Measurements from ENCODE around the gene ZFAND3.

Gene ZFAND3

DNA sequence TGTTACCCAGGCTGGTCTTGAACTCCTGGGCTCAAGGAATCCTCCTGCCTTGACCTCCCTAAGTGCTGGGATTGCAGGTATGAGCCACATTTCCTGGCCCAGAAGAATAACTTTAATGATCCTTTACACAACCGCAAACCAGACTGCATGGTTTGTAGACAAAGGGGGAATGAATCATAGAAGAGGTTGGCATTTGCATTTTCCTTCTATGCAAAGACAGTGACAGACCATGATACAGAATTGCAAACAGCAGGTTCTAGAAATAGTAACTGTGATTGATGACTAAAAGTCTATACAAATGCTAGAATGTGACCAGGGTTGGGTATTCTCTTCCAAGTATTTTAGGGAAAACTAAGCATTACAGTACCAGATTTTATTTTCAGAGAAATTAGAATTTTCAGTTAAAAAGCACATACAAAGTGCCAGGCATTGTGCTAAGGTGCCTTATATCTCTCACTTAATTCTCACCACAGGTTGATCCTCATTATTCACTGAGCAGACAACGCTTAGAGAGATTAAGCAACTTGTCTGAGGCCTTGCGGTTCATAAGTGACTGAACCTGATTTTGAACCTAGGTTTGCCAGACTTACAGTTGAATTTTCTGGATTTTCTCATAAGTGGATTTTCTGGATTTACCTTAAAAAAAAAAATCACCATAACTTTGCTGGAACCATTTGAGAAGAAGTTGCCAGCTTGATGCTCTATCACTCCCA, 146.6 kb downstream of the ZFAND3 start:
- Mint-ChIP-seq H3K4me1 (peaks cover 63% of the 10 kb centered on the region), H3K4me3 (no peak overlapping the region), H3K27ac (no peak overlapping the region), H3K27me3 (no peaks in the 10 kb centered on the region), H3K9me3 (peaks cover 4 to 12% of the 10 kb centered on the region in 2 donors)
- no peak for DNase-seq
- peak; percentile 85 for ATAC-seq

DNA sequence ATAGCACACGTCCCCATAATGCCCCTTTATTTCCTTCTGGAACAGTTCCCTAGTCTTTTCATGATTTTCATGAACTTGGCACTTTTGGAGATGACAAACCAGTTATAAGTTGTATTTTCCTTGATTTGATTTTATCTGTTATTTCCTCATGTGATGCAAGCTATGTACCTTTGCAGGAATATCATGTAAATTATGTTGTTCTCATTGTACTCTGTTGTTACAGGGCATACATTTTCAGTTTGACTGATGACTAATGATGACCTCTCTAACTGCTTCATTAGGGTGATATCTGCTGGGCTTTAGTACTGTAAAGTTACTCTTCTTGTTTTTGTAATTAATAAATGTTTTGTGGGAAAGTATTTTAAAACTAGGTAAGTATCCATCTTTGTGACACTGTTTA, 147.3 kb downstream of the ZFAND3 start:
- ATAC-seq (no peak), DNase-seq (no peak)
- Mint-ChIP-seq H3K9me3 (peaks cover 4 to 8% of the 10 kb centered on the region in 2 donors), H3K4me1 (peaks cover 63% of the 10 kb centered on the region), H3K4me3 (no peak overlapping the region), H3K27me3 (no peaks in the 10 kb centered on the region), H3K27ac (peak overlapping the region in 1 of 2 donors; percentile 6)

DNA sequence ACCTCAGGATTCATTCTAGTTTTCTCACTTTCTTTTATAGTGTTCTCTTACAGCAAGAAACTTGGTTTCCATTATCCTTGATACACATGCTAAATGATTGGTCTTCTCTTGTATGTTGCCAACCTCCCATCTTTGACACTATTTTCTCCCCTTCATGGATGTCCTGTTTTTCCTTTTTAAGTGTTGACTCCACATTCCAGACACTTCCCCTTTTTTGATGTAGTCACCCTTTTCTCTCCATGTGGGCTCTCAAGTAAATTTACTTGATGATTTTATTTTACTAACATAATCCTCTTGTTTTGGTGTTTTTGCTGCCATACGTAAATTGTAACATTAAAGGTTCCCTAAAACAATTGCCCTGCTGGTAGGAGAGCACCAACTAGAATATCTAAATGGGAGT, 148.1 kb downstream of the ZFAND3 start:
- DNase-seq (no peak), ATAC-seq (no peak)
- no peak overlapping the region for H3K27ac Mint-ChIP-seq
- H3K27me3 Mint-ChIP-seq = no peaks in the 10 kb centered on the region
- H3K4me3 Mint-ChIP-seq = no peak overlapping the region
- peaks cover 4 to 8% of the 10 kb centered on the region in 2 donors for H3K9me3 Mint-ChIP-seq
- peaks cover 63% of the 10 kb centered on the region for H3K4me1 Mint-ChIP-seq

DNA sequence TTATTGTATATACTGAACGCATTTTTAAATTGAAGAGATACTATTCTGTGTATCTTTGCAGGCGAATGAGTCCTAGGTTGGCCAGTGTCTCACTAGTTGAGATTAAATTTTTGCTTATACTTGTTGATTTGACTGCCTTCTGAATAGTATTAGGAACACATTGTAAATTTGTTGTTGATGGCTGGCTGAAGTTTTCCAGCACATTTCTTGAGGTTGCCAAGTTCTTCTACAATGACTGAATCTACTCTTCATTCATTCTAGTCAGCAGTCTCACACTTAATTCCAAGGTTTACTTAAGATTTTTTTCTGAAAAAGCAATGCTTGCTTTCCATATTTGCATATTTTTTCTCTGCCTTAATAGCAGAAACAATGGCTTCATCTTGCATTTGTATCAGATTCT, 151.7 kb downstream of the ZFAND3 start:
- ATAC-seq (no peak), DNase-seq (no peak)
- no peaks in the 10 kb centered on the region for H3K27me3 Mint-ChIP-seq
- H3K4me1 Mint-ChIP-seq = peaks cover 39% of the 10 kb centered on the region
- peaks cover 12 to 15% of the 10 kb centered on the region in 2 donors for H3K9me3 Mint-ChIP-seq
- no peak overlapping the region for H3K27ac Mint-ChIP-seq
- no peak overlapping the region for H3K4me3 Mint-ChIP-seq

DNA sequence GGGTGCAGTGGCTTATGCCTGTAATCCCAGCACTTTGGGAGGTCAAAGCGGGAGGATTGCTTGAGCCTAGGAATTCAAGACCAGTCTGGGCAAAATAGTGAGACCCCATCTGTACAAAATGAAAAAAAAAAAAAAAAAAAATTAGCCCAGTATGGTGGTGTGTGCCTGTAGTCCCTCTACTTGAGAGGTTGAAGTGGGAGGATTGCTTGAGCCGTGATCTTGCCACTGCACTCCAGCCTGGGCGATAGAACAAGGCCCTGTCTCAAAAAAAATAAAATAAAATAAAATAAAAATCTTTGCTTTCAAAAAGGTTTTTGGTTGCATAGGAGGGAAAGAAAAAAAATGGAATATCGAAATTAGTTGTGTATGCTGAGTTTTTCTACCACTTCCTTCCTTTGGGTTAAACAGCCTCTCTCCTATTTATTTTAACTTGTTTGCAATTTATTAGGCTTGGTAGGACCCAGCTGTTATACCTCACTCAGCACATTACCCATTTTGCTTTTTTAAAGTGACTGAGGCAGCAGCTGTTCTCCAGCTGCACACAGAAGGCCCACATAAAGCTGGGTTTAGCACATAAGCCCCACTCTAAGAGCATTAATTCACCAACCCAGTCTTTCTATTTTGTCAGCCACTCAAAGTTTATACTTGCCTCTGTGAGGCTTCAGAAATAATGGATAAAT, 152.3 kb downstream of the ZFAND3 start:
- Mint-ChIP-seq H3K27ac (peak overlapping the region; percentile 54 to 92), H3K4me3 (no peak overlapping the region), H3K27me3 (no peaks in the 10 kb centered on the region), H3K4me1 (peaks cover 38% of the 10 kb centered on the region), H3K9me3 (peaks cover 12 to 15% of the 10 kb centered on the region in 2 donors)
- no peak for ATAC-seq
- DNase-seq = no peak

DNA sequence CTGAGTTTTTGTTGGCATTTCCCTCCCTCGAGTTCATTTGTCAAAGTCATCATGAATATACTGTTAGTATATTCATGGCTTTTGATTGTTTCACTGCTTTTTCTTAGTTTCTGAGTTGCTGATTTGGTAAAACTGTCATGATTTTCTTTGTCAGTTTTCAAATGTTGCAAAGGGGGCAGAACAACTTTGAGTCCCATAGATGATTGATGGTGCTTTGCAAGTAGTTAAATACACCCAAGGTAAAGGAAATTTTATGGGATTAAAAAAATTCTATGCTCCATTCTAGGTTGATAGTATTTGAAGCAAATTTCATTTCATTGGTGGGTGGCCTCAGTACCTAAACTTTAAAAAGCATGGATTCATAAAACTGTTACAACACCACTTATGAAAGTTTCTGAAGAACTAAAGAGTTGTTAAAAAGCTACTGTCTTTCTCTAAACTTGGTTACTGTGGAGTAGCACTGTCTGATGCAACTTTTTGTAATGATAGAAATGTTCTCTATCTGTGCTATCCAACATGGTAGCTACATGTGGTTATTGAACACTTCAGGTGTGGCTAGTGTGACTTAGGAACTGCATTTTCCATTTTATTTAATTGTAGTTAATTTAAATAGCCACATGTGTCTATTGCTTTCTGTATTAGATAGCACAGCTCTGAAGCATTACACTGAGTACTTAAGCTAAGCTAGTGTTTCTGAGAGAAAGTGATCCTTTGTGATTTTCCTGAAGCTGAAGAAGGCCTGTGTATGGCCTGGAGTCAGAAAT, 153.6 kb downstream of the ZFAND3 start:
- peak; percentile 87 for ATAC-seq
- no peak for DNase-seq
- Mint-ChIP-seq H3K4me3 (no peak overlapping the region), H3K27ac (peak overlapping the region; percentile 92 to 97), H3K9me3 (peaks cover 8 to 15% of the 10 kb centered on the region in 2 donors), H3K27me3 (no peaks in the 10 kb centered on the region), H3K4me1 (peaks cover 37% of the 10 kb centered on the region)

DNA sequence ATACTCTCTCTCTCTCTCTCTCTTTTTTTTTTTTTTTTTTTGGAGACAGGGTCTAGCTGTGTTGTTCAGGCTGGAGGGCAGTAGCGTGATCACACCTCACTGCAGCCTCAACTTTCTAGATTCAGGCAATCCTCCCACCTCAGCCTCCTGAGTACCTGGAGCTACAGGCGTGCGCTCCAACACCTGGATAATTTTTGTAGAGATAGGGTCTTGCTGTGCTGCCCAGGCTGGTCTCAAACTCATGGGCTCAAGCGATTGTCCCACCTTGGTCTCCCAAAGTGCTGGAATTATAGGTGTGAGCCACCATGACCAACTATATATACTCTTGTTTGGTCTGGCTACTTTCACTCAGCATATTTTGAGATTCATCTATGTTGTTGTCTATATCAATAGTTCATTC, 154.9 kb downstream of the ZFAND3 start:
- ATAC-seq (no peak), DNase-seq (no peak)
- H3K4me3 Mint-ChIP-seq = no peak overlapping the region
- H3K9me3 Mint-ChIP-seq = peaks cover 8% of the 10 kb centered on the region in 2 donors
- H3K27ac Mint-ChIP-seq = peak overlapping the region in 1 of 2 donors; percentile 65
- H3K27me3 Mint-ChIP-seq = no peaks in the 10 kb centered on the region
- peaks cover 47% of the 10 kb centered on the region for H3K4me1 Mint-ChIP-seq

DNA sequence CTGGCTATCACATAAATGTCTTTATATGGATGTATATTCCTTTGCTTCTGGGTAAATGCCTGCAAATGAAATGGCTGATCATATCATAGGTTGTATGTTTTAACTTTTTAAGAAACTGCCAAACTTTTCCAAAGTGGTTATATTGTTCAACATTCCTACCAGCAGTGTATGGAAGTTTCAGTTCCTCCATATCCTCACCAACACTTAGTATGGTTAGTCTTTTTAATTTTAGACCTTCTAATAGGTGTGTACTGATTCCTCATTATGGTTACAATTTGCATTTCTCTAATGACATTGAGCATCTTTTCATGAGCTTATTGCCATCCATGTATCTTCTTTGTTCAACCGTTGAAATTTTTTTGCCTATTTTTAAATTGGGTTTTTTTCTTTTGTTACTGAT, 155.4 kb downstream of the ZFAND3 start:
- peaks cover 53% of the 10 kb centered on the region for H3K4me1 Mint-ChIP-seq
- no peak overlapping the region for H3K27ac Mint-ChIP-seq
- no peaks in the 10 kb centered on the region for H3K27me3 Mint-ChIP-seq
- H3K9me3 Mint-ChIP-seq = peaks cover 7 to 8% of the 10 kb centered on the region in 2 donors
- DNase-seq (no peak), ATAC-seq (no peak)
- no peak overlapping the region for H3K4me3 Mint-ChIP-seq

DNA sequence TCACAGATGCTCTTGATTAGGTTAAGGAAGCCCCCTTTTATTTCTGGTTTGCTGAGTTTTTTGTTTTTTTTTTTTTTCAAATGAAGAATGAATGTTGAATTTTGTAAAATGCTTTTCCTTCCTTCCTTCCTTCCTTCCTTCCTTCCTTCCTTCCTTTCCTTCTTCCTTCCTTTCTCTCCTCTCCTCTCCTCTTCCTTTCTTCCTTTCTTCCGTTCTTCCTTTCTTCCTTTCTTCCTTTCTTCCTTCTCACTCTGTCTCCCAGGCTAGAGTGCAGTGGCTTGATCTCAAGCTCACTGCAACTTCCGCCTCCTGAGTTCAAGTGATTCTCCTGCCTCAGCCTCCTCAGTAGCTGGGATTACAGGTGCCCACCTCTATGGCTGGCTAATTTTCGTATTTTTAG, 158.2 kb downstream of the ZFAND3 start:
- Mint-ChIP-seq H3K4me1 (peaks cover 56% of the 10 kb centered on the region), H3K27ac (no peak overlapping the region), H3K27me3 (no peaks in the 10 kb centered on the region), H3K9me3 (peaks cover 7 to 8% of the 10 kb centered on the region in 2 donors), H3K4me3 (no peak overlapping the region)
- ATAC-seq (no peak), DNase-seq (no peak)

DNA sequence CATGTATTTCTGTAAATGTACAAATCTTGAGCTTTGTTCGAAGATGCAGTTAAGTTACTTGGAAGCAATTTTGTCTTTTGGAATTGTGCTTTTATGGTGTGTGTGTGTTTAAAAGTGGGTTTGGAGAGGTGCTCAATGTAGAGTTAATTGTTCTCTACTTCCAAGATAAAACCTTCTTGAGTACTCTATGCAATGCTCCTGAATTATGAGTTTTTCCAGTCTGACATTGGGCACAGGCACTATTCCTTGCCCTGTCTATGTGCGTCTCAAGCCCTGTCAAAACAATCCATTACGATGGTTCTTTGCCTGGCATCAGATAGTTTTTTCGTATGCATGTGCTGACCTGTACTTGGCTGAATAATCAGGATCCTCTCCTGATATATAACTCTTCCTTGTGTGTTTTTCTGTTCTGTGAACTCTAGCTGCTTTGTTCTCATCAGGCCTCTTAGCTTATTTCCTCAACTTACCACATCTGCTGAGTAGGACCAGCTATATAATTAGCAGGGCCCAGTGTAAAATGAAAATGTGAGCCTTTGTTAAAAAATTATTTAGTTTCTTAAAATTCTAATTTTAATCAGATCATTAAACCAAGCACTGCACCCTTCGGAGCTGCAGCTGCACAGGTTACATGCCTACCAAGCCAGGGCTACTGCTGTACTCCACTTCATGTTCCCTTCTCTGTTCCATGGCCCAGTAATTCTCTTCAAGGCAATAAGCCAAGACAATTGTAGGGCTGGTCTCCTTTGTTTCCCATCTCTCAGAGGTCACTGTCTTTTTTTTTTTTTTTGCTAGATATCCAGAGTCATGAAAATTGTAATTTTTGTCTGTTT, 160.1 kb downstream of the ZFAND3 start:
- H3K4me3 Mint-ChIP-seq = no peak overlapping the region
- no peak for ATAC-seq
- peaks cover 64% of the 10 kb centered on the region for H3K4me1 Mint-ChIP-seq
- H3K27me3 Mint-ChIP-seq = no peaks in the 10 kb centered on the region
- peaks cover 0 to under 1% of the 10 kb centered on the region in 2 donors for H3K9me3 Mint-ChIP-seq
- peak overlapping the region in 1 of 2 donors; percentile 86 for H3K27ac Mint-ChIP-seq
- no peak for DNase-seq

DNA sequence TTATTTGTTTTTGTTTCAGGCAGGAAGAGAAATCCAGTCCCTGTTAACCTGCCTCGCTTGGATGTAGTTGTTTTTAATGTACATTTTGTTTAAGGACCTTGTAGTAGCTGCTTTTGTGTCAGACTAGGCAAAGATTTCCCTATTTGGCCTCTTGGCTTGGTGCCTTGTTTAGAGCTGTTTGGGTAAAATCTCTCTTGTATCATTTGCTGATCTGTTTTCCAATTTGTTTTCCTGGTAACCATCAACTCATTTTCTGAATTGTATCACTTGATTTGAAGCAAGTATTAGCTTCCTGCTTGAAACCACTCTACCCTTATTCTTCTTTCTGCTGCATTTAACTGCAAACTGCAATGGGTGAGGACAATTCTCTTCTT, 160.7 kb downstream of the ZFAND3 start:
- no peak overlapping the region for H3K27ac Mint-ChIP-seq
- peaks cover 70% of the 10 kb centered on the region for H3K4me1 Mint-ChIP-seq
- H3K27me3 Mint-ChIP-seq = no peaks in the 10 kb centered on the region
- ATAC-seq = no peak
- H3K4me3 Mint-ChIP-seq = no peak overlapping the region
- no peaks in the 10 kb centered on the region for H3K9me3 Mint-ChIP-seq
- DNase-seq = no peak

DNA sequence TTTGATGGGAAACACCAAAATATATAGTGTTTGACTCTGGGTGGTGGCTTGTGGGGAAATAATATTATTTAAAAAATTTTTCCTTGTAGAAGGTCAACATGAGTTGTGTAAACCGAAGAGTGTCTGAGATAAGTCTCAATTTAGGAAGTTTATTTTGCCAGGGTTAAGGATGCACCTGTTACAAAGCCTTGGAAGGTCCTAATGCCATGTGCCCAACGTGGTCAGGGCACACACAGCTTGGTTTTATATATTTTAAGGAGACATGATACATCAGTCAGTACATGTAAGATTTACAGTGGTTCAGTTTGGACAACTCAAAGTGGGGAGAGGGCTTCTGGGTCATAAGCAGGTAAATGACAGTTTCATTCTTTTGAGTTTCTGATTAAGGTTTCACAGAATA, 162.1 kb downstream of the ZFAND3 start:
- ATAC-seq = no peak
- Mint-ChIP-seq H3K9me3 (no peaks in the 10 kb centered on the region), H3K4me1 (peaks cover 81% of the 10 kb centered on the region), H3K4me3 (no peak overlapping the region), H3K27me3 (no peaks in the 10 kb centered on the region), H3K27ac (no peak overlapping the region)
- DNase-seq = no peak

DNA sequence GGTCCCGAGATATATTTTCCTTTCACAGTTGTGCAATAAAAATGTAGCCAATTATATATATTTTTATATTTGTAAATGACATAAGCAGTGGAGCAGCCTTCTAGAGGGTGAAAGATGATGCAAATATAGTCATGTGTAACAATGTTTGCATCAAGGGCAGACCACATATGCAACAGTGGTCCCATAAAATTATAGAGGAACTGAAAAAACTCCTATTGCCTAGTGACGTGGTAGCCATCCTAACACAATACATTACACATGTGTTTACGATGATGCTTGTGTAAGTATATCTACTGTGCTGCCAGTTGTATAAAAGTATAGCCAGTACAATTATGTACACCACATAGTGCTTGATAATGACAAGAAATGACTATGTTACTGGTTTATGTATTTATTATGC, 162.8 kb downstream of the ZFAND3 start:
- DNase-seq (no peak), ATAC-seq (no peak)
- Mint-ChIP-seq H3K27ac (no peak overlapping the region), H3K9me3 (no peaks in the 10 kb centered on the region), H3K4me3 (no peak overlapping the region), H3K27me3 (no peaks in the 10 kb centered on the region), H3K4me1 (peaks cover 86% of the 10 kb centered on the region)

DNA sequence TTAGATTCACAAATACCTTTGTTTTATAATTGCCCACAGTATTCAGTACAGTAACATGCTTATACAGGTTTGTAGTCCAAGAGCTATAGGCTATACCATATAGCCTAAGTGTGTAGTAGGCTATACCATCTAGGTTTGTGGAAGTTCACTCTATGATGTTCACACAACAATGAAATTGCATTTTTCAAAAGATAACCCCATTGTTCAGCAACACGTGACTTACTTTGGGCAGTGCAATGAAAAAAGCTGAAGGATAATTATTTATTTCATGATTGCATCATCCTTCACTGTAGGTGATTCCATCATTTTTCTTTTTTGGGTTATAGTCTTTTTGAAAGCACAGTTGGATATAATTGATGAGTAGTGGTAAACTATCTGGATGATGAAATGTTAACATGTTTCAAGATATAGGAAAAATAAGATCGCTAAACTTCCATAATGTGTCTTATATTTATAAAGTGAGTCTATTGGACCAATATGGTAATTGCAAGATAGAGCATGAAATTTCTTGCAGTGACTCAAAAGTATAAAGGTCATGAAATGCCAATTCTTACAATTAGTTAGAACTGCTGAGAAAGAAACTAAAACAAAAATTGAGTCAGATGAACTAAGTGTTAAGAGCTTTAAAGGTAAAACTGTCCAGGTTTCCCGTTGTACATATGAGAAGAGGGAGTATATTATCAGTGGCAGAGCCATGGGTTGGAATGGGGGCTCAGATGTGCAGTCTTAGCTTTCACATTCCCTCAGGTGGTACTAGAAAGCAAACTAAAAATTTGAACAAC, 164.4 kb downstream of the ZFAND3 start:
- no peak for DNase-seq
- peaks cover 87% of the 10 kb centered on the region for H3K4me1 Mint-ChIP-seq
- peak; percentile 79 for ATAC-seq
- H3K27me3 Mint-ChIP-seq = no peaks in the 10 kb centered on the region
- peak overlapping the region; percentile 95 for H3K27ac Mint-ChIP-seq
- H3K4me3 Mint-ChIP-seq = peak overlapping the region; percentile 2 to 63
- no peaks in the 10 kb centered on the region for H3K9me3 Mint-ChIP-seq

DNA sequence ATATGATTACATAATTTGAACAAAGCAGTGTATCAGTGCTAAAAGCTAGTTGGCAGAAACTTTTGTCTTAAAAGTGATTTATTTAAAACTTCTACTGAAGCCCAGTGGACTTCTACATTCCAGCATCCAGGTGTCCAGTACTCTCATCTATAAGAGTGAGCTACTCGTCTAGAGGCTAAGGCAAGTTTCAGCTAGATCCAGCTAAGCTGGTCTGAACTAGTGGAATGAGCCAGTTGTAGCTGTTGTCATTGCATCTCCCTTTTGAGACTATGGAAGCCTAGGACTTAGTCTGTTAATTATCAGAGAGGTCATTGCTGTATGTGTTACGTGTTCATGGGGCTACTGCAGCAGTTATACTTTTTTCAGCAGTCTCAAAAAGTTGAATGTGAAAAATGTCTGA, 165.1 kb downstream of the ZFAND3 start:
- Mint-ChIP-seq H3K9me3 (no peaks in the 10 kb centered on the region), H3K27ac (peak overlapping the region; percentile 95), H3K4me3 (peak overlapping the region; percentile 2 to 11), H3K27me3 (no peaks in the 10 kb centered on the region), H3K4me1 (peaks cover 85% of the 10 kb centered on the region)
- ATAC-seq = no peak
- no peak for DNase-seq

All from stimulated activated naive CD8-positive, alpha-beta T cell treated with anti-CD3 and anti-CD28 coated beads, Interleukin-15, amount 100 ng/mL, for 72 hours (primary cell).